ENCODE measurements around the gene LSM5.

The LSM5 gene

DNA sequence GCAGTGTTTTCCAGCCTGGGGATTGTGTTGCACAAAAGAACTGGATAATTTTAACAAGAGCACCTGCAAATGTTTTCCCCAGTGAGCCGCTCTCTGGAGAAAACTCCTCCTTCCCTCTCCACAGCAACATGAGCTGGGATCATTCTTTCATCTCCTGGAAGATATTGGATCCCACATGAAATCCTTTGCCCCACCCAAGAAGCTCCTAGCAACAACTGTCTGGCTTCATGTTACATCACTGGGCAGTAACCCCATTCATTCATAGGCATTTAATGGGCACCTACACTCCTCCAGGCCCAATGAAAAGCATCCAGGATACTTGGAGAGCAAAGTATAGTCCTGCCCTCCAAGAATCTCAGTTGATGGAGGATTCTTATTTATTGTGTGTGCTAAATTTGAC is 27.2 kb downstream of the LSM5 start:
- DNase-seq (ENCODE audit: low read depth in 2 of 2), result no peak

DNA sequence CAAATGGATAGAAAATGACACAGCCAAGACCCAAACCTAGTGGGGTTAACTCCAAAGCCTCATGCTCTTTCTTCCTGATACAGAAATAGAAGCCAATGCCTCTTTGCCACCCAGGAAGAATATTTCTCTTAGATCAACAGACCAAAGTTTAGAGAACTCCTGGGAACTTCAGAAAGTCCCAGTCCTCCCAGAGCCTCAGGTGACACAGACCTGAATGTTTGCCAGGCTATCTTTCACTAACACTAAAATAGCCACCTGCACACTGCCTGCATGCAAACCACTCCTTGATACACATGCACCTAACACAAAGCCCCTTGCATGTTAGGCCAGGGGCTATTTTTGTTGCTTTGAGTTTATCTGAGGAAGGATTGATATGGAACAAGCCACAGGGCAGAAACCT is 27.7 kb downstream of the LSM5 start:
- DNase-seq (ENCODE audit: low read depth in 2 of 2), result no peak

DNA sequence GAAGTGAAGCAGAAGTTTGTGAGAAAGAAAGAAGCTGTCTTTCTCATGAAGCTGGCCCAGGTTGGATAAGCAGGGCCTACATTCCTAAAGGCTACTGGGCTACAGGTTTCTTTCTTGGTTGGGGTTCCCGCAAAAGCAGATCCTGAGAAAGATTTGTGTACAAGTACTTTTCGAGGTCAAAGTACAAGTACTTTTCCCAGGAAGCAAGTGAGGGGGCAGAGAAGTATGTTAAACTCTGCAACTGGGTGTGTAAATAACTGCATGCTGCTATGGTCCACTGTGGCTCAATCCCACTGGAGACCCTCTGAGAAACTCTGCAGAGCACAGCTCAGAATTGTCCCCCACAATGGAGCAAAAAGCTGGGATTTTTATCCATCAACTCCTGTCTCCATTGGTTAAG is 28.7 kb downstream of the LSM5 start:
- DNase-seq (ENCODE audit: low read depth in 2 of 2), result no peak

DNA sequence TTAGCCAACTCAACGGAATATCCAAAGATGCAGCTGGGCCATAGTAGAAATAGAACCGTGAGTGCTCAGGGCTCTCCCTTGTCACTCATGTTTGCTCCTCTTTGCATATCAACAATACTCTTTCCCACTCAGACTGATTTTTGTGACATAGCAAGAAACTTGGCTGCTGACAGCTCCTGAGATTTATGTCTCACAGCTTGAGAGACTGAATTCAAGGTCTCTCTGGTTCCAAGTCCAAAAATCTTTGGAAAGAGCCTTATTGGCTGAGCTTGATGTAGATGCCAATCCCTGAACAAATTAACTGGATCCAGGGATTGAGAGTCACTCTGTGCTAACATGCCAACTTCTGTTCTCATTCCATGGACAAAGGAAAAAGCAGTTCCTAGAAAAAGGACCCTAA is 30.4 kb downstream of the LSM5 start:
- no peak for DNase-seq (ENCODE audit: low read depth in 2 of 2)

- no peak for DNase-seq (ENCODE audit: low read depth in 2 of 2)
Observed at GRCh38 chr7:32458025-32458424, 32.2 kb downstream of the LSM5 start.

- no peak for DNase-seq (ENCODE audit: low read depth in 2 of 2)
Observed at GRCh38 chr7:32453341-32454011, 36.7 kb downstream of the LSM5 start.

DNA sequence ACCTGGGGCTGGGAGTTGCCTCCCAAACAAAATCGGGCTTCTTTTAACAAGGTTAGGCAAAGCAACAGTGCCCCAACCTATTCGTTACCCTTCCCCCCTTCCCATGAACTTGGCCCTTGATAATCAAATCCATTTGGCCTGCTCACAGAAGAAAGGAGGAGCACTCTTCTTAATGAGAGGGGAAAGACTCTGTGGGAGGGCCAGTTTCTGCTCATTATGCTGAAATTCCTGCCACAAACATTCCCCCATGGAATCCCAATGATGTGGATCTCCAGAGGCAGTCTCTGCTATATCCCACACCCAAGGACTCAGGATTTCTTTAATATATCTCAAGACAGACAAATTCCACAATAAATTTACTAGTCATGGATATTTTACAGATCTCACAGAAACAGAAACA is 43.0 kb downstream of the LSM5 start:
- no peak for DNase-seq (ENCODE audit: low read depth in 2 of 2)

- no peak for DNase-seq (ENCODE audit: low read depth in 2 of 2)
Observed at GRCh38 chr7:32436146-32436928, 53.8 kb downstream of the LSM5 start.
